GM23338 (cell line): ENCODE data around the gene CACTIN. TPM values are rescaled to one million over a fixed set of nuclear protein-coding genes. Genes with fewer than 3 reads are reported as not detected.
"Not testable (repeated sequence)": the region's sequence is repeated elsewhere in the genome, so short reads cannot be mapped to it uniquely, and the experiment has no call there.

Experiments used
- ATAC-seq: fragments of 200-7000 bp; cut with Tn5 transposase; 3 replicates; pipeline ENCODE4 v1.9.1; 2020
- DNase-seq: peaks from one replicate; pipeline ENCODE4 v3.0.0-alpha.2; 2015; ENCODE audit warnings: low spot score
- H2AFZ ChIP-seq: fragments of 200-600 bp; sonication (generic); 2 replicates; pipeline ENCODE4 v1.8.0; 2016; ENCODE audit warnings: antibody characterized with exemption, mild to moderate bottlenecking, moderate library complexity
- H3F3A ChIP-seq: fragments of 200-600 bp; sonication (generic); replicated peaks from 2 replicates; pipeline ENCODE4 v1.8.0; 2017; ENCODE audit warnings: antibody characterized with exemption, mixed run types, low read depth
- H3K27ac ChIP-seq: fragments of 200-600 bp; sonication (generic); 2 replicates; pipeline ENCODE4 v1.6.1; 2016; ENCODE audit warnings: low read depth
- H3K27me3 ChIP-seq: fragments of 200-600 bp; sonication (generic); 2 replicates; pipeline ENCODE4 v1.8.0; 2016; ENCODE audit warnings: mild to moderate bottlenecking, mixed run types, moderate library complexity; ENCODE audit not compliant: insufficient read depth
- H3K36me3 ChIP-seq: fragments of 200-600 bp; sonication (generic); 2 replicates; pipeline ENCODE4 v1.8.0; 2016; ENCODE audit warnings: mild to moderate bottlenecking; ENCODE audit not compliant: insufficient read depth
- H3K4me1 ChIP-seq: fragments of 200-600 bp; sonication (generic); 2 replicates; pipeline ENCODE4 v1.8.0; 2016; ENCODE audit warnings: mild to moderate bottlenecking, moderate library complexity; ENCODE audit not compliant: insufficient read depth
- H3K4me2 ChIP-seq: fragments of 200-600 bp; sonication (generic); 2 replicates; pipeline ENCODE4 v1.7.1; 2017; ENCODE audit warnings: mixed run types
- H3K4me3 ChIP-seq: fragments of 200-600 bp; sonication (generic); 2 replicates; pipeline ENCODE4 v1.6.1; 2016; ENCODE audit warnings: mixed run types
- H3K79me2 ChIP-seq: fragments of 200-600 bp; sonication (generic); replicated peaks from 2 replicates; pipeline ENCODE4 v1.8.0; 2017; ENCODE audit warnings: mild to moderate bottlenecking; ENCODE audit not compliant: insufficient read depth
- H3K9me2 ChIP-seq: fragments of 200-600 bp; sonication (generic); 2 replicates; pipeline ENCODE4 v1.8.0; 2017; ENCODE audit not compliant: insufficient read depth
- H4K20me1 ChIP-seq: fragments of 200-600 bp; sonication (generic); replicated peaks from 2 replicates; pipeline ENCODE4 v1.8.0; 2017; ENCODE audit warnings: mild to moderate bottlenecking; ENCODE audit not compliant: insufficient read depth
- H3K27ac Mint-ChIP-seq: 2 replicates; pipeline ENCODE4 v1.8.0; 2020; ENCODE audit warnings: inconsistent platforms, mild to moderate bottlenecking, moderate library complexity, mixed read lengths
- H3K27me3 Mint-ChIP-seq: 3 replicates; pipeline ENCODE4 v1.8.0; 2022; ENCODE audit warnings: low read depth, mild to moderate bottlenecking, moderate library complexity, mixed read lengths, inconsistent platforms; ENCODE audit not compliant: insufficient read depth, poor library complexity
- H3K36me3 Mint-ChIP-seq: 3 replicates; pipeline ENCODE4 v1.8.0; 2021; ENCODE audit warnings: low read depth, mild to moderate bottlenecking, inconsistent platforms, moderate library complexity, mixed read lengths
- H3K4me1 Mint-ChIP-seq: 3 replicates; pipeline ENCODE4 v1.8.0; 2020; ENCODE audit warnings: mild to moderate bottlenecking, inconsistent platforms, mixed read lengths
- H3K4me3 Mint-ChIP-seq: 3 replicates; pipeline ENCODE4 v1.8.0; 2021; ENCODE audit warnings: moderate library complexity, mild to moderate bottlenecking, inconsistent platforms, mixed read lengths
- H3K9me3 Mint-ChIP-seq: 3 replicates; pipeline ENCODE4 v1.8.0; 2020; ENCODE audit warnings: moderate library complexity, mild to moderate bottlenecking, inconsistent platforms, mixed read lengths
- EZH2phosphoT487 ChIP-seq: fragments of 200-600 bp; sonication (generic); IDR thresholded peaks from one replicate; pipeline ENCODE4 v1.8.1; 2018; ENCODE audit warnings: antibody characterized with exemption; ENCODE audit not compliant: unreplicated experiment
- JUNB ChIP-seq: IDR thresholded peaks from one replicate; pipeline ENCODE4 v1.6.1; 2016; ENCODE audit warnings: antibody characterized with exemption; ENCODE audit not compliant: unreplicated experiment
- STAT1 ChIP-seq: IDR thresholded peaks from one replicate; pipeline ENCODE4 v1.6.1; 2016; ENCODE audit warnings: antibody characterized with exemption; ENCODE audit not compliant: unreplicated experiment
- polyA plus RNA-seq: library from polyadenylated mRNA; unstranded; fragments of >200 nt; fragmentation: Nextera tagmentation; extraction: Ambion mirVana; gene quantifications from 2 replicates; pipeline ENCODE4 v1.2.1, GENCODE V29; 2016
- total RNA-seq: library from RNA; depleted of rRNA; stranded (reverse); fragments of >200 nt; shearing (Covaris generic); gene quantifications from 2 replicates; pipeline ENCODE4 v1.2.3, GENCODE V29; 2014
- TF ChIP-seq, protein P1 (sequence below): fragments of 250-450 bp; sonication (Bioruptor Pico); IDR thresholded peaks from 2 replicates; pipeline ENCODE4 v1.5.0; 2020; ENCODE audit warnings: mild to moderate bottlenecking, moderate library complexity

Gene CACTIN
- total and polyA plus RNA-seq, 2 experiments from 2014 or later = 14.3 to 47.4 TPM

GRCh38 chr19:3647102-3647501, 20.5 kb upstream of the CACTIN start:
- H2AFZ ChIP-seq, H3K36me3 Mint-ChIP-seq, H3K36me3 ChIP-seq, H3K27ac Mint-ChIP-seq, H4K20me1 ChIP-seq, H3K27ac ChIP-seq, H3K27me3 ChIP-seq, ATAC-seq, H3K9me2 ChIP-seq, H3K9me3 Mint-ChIP-seq, H3K4me1 Mint-ChIP-seq, H3F3A ChIP-seq, H3K27me3 Mint-ChIP-seq, H3K4me3 ChIP-seq, DNase-seq, H3K4me3 Mint-ChIP-seq, H3K79me2 ChIP-seq, H3K4me1 ChIP-seq, H3K4me2 ChIP-seq: not testable (repeated sequence)

DNA sequence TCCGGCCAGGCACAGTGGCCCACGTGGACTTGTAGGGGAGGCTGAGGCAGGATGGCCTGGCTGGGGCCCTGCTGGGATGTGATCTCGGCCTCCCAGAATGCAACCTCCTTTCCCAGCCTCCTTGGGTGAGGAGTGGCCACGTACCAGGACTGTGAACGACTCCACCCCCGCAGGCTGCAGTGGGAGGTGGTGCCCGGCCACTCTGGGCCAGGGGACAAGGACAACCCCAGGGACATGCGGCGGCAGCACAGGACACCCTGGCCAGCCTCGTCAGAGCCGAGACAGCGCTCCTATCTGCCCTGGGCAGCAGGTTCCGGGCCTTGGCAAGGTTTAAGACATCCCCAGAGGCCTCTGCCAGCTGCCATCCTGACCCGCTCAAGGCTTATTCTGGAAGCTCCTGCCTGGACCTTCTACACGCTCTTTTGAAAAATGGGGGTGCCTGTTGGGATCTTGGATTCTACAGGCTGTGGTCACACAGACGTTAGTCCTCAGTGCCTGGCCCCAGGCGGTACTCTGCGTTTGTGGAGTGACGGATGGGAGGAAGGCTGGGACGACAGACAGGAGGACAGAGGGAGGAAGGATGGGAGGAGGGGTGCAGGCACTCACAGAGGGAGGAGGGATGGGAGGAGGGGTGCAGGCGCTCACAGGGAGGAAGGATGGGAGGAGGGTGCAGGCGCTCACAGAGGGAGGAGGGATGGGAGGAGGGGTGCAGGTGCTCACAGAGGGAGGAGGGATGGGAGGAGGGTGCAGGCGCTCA, 19.9 kb upstream of the CACTIN start:
- no peak overlapping the region for H2AFZ ChIP-seq
- Mint-ChIP-seq H3K9me3 (no peaks in the 10 kb centered on the region), H3K4me3 (no peak overlapping the region)

More for the DNA sequence above, 19.9 kb upstream of the CACTIN start:
- Histone ChIP-seq H3K79me2 (no peaks in the 10 kb centered on the region), H3K4me3 (no peak overlapping the region), H3K4me2 (no peak overlapping the region), H4K20me1 (no peaks in the 10 kb centered on the region; the same call in 1 of the 2 replicates), H3K27me3 (no peaks in the 10 kb centered on the region), H3F3A (no peaks in the 10 kb centered on the region), H3K36me3 (no peaks in the 10 kb centered on the region; the same call in 1 of the 2 replicates), H3K27ac (no peak overlapping the region), H3K9me2 (no peaks in the 10 kb centered on the region), H3K4me1 (no peaks in the 10 kb centered on the region)
- H3K4me1 Mint-ChIP-seq = no peaks in the 10 kb centered on the region
- H3K36me3 Mint-ChIP-seq = peaks cover 5% of the 10 kb centered on the region; the same call in 1 of the 3 replicates
- DNase-seq = no peak
- no peak overlapping the region for H3K27ac Mint-ChIP-seq
- H3K27me3 Mint-ChIP-seq = peaks cover 3% of the 10 kb centered on the region
- no peak for TF ChIP-seq JUNB
- TF ChIP-seq EZH2phosphoT487 = no peak
- TF ChIP-seq, protein P1, sequence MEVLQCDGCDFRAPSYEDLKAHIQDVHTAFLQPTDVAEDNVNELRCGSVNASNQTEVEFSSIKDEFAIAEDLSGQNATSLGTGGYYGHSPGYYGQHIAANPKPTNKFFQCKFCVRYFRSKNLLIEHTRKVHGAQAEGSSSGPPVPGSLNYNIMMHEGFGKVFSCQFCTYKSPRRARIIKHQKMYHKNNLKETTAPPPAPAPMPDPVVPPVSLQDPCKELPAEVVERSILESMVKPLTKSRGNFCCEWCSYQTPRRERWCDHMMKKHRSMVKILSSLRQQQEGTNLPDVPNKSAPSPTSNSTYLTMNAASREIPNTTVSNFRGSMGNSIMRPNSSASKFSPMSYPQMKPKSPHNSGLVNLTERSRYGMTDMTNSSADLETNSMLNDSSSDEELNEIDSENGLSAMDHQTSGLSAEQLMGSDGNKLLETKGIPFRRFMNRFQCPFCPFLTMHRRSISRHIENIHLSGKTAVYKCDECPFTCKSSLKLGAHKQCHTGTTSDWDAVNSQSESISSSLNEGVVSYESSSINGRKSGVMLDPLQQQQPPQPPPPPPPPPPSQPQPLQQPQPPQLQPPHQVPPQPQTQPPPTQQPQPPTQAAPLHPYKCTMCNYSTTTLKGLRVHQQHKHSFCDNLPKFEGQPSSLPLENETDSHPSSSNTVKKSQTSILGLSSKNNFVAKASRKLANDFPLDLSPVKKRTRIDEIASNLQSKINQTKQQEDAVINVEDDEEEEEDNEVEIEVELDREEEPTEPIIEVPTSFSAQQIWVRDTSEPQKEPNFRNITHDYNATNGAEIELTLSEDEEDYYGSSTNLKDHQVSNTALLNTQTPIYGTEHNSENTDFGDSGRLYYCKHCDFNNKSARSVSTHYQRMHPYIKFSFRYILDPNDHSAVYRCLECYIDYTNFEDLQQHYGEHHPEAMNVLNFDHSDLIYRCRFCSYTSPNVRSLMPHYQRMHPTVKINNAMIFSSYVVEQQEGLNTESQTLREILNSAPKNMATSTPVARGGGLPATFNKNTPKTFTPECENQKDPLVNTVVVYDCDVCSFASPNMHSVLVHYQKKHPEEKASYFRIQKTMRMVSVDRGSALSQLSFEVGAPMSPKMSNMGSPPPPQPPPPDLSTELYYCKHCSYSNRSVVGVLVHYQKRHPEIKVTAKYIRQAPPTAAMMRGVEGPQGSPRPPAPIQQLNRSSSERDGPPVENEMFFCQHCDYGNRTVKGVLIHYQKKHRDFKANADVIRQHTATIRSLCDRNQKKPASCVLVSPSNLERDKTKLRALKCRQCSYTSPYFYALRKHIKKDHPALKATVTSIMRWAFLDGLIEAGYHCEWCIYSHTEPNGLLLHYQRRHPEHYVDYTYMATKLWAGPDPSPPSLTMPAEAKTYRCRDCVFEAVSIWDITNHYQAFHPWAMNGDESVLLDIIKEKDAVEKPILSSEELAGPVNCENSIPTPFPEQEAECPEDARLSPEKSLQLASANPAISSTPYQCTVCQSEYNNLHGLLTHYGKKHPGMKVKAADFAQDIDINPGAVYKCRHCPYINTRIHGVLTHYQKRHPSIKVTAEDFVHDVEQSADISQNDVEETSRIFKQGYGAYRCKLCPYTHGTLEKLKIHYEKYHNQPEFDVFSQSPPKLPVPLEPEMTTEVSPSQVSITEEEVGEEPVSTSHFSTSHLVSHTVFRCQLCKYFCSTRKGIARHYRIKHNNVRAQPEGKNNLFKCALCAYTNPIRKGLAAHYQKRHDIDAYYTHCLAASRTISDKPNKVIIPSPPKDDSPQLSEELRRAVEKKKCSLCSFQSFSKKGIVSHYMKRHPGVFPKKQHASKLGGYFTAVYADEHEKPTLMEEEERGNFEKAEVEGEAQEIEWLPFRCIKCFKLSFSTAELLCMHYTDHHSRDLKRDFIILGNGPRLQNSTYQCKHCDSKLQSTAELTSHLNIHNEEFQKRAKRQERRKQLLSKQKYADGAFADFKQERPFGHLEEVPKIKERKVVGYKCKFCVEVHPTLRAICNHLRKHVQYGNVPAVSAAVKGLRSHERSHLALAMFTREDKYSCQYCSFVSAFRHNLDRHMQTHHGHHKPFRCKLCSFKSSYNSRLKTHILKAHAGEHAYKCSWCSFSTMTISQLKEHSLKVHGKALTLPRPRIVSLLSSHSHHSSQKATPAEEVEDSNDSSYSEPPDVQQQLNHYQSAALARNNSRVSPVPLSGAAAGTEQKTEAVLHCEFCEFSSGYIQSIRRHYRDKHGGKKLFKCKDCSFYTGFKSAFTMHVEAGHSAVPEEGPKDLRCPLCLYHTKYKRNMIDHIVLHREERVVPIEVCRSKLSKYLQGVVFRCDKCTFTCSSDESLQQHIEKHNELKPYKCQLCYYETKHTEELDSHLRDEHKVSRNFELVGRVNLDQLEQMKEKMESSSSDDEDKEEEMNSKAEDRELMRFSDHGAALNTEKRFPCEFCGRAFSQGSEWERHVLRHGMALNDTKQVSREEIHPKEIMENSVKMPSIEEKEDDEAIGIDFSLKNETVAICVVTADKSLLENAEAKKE (CRISPR knock-in tag) = no peak
- TF ChIP-seq STAT1 = no peak
- no peak for ATAC-seq
